Left forelimb (tissue), 1 donor: ENCODE results near the gene EHD4.

Source experiments
- DNase-seq: peaks from one replicate; pipeline ENCODE4 v3.0.0-alpha.2; 2018; ENCODE audit warnings: low spot score

EHD4 gene

DNA sequence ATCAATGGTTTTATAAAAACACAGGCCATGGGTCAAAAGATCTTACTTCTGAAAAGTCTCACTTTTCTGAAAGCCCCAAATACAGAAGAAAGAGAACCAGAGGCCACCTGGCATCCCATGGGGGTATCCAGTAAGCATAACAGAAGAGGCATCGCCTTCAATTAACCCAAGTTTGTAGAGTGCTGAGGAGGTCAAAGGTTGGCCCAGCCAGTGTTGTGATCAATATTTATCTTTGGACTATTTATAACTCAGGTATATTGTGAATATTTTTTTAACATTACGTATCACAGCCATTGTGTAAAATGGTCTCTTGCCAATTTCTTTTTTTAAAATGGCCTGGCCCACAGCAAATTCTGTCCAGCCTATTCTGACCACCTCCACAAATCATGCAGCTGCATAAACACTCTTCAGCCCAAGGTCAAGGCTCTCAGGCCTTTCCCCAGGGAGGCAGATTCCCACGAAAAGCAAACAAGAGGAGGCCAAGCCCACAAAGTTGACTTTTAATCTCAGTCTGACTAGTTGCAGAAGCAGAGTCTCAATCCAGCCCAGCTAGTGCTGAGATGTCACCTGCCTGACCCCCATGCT lies 52.3 kb downstream of the EHD4 start:
- DNase-seq: no peak

DNA sequence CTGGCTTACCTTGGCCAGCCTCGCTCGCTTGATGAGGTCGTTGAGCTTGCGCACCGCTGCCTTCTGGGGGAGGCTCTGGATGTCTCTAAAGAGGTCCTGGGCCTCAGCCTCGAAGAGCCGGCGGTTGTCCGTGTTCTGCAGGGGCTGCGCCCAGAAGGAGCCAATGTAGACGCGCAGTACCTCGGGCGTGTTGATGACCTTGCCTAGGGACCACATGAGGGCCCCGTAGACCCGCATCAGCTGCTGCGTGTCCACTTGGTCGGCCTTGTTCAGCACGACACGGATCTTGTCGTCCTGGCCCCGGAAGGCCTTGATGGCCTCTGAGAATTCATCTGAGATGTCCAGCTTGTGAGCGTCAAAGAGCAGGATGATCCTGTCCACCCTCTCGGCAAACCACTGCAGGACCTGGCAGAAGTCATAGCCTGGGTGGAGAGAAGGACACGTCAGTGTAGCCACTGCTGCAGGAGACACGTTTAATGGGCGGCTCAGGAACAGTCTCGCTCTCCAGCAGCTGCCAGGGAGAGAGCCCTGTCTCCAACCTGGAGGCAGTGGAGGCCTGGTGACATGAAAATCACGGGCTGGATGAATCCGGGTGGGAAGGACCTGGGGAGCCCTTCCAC lies 53.0 kb downstream of the EHD4 start:
- DNase-seq: no peak

- no peak for DNase-seq
Measured at GRCh38 chr15:41918506-41919126, 53.7 kb downstream of the EHD4 start.

DNA sequence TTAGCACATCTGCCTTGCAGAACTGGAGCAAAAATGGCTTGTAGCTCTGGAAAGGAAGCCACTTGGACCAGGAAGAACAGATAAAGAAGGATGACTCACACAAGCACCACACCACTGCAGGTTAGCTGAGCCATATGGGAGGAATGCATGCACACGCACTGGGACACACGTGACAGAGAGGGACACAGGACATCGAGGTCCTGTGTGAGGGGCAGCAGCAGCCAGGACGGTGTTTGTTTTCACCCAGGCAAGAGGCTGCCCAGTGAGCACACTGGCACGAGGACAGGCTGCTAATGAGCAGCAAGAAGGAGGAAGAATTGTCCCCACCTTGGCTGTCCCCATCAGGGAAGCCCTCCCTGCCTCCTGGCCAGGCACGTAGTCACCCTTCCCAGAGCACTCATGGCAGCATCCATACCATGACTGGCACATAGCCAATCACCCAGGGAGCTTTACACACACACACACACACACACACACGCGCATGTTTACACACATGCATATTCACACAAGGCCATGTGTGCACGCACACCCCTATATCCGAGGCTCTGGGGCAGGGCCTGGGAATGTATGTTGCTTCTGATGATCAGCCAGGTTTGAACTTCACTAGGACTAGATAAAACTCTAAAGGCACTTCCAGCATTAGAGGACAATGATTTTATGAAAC lies 54.5 kb downstream of the EHD4 start:
- no peak for DNase-seq

GRCh38 chr15:41915255-41915994 lies 56.9 kb downstream of the EHD4 start:
- no peak for DNase-seq

GRCh38 chr15:41914411-41914810 lies 57.9 kb downstream of the EHD4 start:
- DNase-seq: no peak

- DNase-seq: no peak
Measured at GRCh38 chr15:41913256-41913655, 59.1 kb downstream of the EHD4 start.

DNA sequence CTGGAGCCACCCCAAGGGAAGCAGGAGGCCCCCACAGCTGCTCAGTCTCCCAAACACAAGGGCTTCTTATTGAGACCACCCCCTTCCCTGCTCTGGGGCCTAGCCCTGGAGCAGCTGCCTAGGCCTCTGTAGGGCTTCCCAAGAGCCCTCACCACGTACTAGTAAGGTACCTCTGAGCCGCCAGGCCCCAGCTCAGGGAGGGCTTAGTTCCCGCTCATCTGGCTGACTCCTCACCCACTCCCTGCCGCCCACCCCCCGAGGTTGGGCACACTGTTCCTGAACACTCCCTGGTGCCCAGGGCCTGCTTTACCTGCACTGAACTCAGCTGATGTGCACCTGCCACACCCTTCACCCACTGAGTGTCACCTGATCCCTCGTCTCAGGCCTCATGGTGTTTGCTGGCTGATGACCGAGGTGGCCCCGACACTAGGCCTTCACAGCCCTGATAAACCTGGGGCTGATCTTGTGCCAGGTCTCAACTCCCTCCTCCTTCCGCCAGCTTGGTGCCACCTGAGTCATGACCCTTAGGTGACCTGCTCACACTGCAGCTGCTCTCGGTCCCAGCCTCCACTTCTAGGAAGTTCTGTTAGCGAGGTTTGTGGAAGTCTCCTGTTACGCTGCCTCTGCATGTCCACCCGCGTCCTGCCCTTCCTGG lies 60.5 kb downstream of the EHD4 start:
- no peak for DNase-seq

- DNase-seq: no peak
Measured at GRCh38 chr15:41908736-41909461, 63.5 kb downstream of the EHD4 start.

DNA sequence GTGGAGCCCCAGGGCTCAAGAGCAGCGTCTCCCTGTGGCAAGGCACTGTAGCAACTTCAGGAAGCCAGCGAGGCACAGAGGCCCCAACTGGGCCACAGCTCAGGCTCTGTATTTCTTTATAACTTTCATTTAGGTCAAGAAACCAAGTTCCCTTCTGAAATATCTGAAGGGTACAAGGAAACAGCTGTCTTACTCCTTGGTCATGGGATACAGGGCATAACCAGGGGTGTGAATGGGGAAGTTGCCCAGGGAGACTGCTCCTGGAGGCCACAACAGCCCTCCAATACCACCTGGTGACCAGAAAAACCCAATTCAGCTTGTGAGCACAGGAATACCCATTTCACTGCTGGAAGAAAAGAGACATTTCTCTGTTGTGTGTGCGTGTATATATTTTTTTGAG lies 65.2 kb downstream of the EHD4 start:
- DNase-seq: no peak

DNA sequence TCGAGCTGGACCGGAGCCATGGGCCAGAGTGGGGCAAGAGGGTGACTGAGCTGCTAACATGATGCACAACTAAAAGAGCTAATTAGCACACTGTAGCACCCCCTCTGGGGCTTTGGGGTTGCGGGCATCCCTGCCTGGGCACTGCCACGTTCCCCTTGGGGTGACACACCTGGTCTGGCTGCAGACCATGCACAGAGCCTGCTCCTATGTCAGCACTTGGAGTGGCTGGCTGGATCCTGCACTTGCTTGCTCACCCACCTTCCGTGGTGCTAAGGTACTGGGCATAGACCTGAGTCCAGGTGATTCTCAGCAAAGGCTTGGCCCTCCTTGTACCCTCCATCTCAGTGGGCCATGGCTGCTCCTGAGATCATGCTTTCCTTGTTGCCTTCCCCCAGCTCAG lies 65.7 kb downstream of the EHD4 start:
- no peak for DNase-seq

- DNase-seq: no peak
Measured at GRCh38 chr15:41905036-41905793, 67.1 kb downstream of the EHD4 start.

DNA sequence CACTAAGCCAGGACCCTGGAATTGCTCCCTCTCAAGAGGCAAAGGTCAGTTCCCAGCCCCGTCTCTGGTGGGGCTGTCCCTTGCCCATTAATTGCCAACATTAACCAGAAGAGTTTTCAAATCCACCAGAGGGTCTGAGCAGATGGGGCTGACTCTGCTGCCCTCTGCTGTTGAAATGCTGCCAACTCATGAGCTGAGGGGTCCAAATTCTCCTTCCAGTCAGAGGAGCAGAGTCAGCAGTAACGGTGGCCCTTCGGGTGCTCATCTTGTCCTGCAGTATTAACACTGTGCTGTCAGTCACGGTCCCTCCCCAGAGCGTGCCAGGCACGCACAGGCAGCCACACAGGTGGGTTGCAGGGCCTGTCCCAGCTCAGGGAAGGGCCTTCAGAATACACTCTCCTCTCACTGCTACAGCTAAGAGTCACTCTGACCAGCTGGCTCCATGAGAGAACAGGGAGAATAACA lies 67.8 kb downstream of the EHD4 start:
- peak; percentile 68 for DNase-seq

DNA sequence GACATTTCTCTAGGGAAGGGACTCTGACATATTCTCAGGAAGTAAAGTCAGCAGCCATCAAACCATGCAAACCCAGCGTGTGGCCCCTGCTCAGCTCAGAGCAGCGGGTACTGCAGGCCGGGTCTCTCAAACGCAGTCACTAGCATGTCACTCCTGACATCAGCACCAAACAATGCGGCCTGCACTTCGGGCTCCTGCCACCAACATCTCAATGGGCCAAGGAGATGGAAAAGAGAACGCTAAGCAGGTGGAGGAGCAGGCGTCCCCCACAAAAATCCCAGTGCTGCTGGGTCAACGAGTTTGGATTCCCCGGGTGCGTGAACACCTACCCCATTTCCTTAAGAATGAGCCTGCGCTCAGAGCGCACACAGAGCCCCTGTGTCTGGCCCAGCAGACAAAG lies 68.6 kb downstream of the EHD4 start:
- no peak for DNase-seq

- no peak for DNase-seq
Measured at GRCh38 chr15:41901431-41901830, 70.9 kb downstream of the EHD4 start.

DNA sequence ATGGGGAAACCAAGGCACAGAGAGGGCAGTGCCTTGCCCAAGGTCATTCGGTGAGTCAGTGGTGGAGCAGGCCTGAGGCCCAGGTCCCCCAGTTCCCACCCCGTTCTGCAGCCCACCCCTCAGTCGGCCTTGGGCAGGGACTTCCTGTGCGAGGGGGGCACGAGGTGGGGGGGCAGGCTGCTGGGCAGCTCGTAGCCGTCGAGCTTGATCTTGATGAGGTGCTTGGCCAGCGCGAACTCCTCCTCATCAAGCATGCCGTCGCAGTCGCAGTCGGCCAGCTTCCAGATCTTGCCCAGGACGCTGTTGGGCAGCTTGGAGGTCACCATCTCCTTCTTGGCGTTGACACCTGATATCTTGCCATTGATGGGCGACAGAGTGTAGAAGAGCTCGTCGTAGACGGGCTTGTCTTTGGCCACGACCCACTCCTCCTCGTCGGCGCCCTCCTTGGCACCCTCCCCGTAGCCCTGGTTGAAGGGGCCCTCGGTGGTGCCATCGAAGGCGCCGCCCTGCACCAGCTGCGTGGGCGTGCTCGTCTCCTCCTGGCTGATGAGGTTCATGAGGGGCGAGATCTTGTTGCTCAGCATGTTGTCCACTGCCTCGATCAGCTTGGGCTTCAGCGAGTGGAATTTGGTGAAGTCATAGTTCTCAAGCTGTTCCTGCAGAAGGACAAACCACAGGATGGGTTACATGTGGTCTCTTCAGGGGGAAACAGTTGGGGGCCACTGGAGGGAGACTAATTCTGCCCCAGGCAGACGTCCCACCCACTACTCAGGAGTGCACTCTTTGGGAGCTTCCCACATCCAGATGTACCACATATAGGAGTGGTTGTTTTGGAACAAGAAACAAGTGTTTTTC lies 71.6 kb downstream of the EHD4 start:
- DNase-seq: no peak

DNA sequence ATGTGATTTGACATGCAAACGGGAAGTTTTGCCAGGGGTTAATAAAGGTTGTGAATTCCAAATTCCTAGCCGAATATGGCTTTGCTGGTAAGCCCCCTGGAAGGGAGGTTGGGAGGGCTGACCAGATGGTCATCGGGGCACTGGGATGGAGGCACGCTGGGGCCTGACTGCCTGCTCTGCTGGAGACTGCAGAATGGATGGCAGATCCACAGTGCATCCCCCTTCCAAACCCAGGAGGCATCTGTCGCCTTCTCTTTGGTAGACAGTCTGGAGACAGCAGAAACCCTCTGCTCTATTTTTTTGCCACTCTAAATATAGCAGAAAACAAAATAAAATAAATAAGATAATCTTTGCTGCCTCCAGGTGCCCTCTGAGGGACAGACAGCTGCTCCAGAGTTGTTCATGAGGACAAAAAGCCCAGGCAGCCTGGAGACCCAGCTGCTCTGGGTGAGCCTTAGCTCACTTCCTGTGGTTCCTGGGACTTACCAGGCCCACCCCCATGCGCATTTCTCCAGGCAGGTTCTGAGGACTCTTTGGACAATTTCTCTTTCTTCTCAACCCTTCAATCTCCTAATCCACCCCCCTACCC lies 72.4 kb downstream of the EHD4 start:
- DNase-seq: no peak

- DNase-seq: no peak
Measured at GRCh38 chr15:41897363-41897799, 75.0 kb downstream of the EHD4 start.

DNA sequence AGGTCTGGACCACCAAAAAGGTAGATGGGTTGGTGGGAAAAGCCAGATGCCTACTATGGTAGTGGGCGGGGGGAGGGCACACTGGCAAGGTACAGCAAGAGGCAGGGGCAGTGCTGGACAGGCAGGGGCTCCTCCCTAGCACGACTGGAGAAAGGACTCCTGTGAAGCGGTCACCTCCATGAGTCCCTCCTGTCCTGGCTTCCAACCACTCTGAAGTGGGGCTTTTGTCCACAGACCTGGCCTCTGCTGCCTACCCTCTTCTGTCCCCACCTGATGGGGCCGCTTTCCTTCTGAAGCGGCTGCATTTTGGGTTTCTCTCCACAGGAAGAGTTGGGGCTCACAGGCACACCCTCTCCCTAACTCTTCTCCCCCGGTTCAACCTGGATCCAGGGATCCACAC lies 75.8 kb downstream of the EHD4 start:
- DNase-seq: no peak
